HEK293 (cell line): Measurements from ENCODE around the gene ASCC2.

Experiments
- SP2 ChIP-seq: fragments of 450-650 bp; formaldehyde crosslinking; IDR thresholded peaks from 2 replicates; pipeline ENCODE4 v1.5.1; 2016; ENCODE audit warnings: missing biosample characterization, missing genetic modification characterization
- YY1 ChIP-seq: fragments of 450-650 bp; formaldehyde crosslinking; IDR thresholded peaks from 2 replicates; pipeline ENCODE4 v1.5.1; 2018; ENCODE audit warnings: missing biosample characterization, missing genetic modification characterization
- ZNF138 ChIP-seq: fragments of 450-650 bp; formaldehyde crosslinking; IDR thresholded peaks from 2 replicates; pipeline ENCODE4 v1.5.1; 2016; ENCODE audit warnings: missing biosample characterization, missing genetic modification characterization, borderline replicate concordance
- ZNF175 ChIP-seq: fragments of 450-650 bp; formaldehyde crosslinking; IDR thresholded peaks from 2 replicates; pipeline ENCODE4 v1.5.1; 2016; ENCODE audit warnings: missing biosample characterization, missing genetic modification characterization
- ZNF2 ChIP-seq: fragments of 450-650 bp; formaldehyde crosslinking; IDR thresholded peaks from 2 replicates; pipeline ENCODE4 v1.5.1; 2016; ENCODE audit warnings: missing biosample characterization, missing genetic modification characterization
- ZNF560 ChIP-seq: fragments of 450-650 bp; formaldehyde crosslinking; IDR thresholded peaks from 2 replicates; pipeline ENCODE4 v1.5.1; 2017; ENCODE audit warnings: missing biosample characterization, missing genetic modification characterization, borderline replicate concordance
- ZNF747 ChIP-seq: fragments of 450-650 bp; formaldehyde crosslinking; IDR thresholded peaks from 2 replicates; pipeline ENCODE4 v1.5.1; 2016; ENCODE audit warnings: missing biosample characterization, missing genetic modification characterization
- ZNF830 ChIP-seq: fragments of 450-650 bp; IDR thresholded peaks from 2 replicates; pipeline ENCODE4 v1.5.0; 2018; ENCODE audit warnings: missing biosample characterization, missing genetic modification characterization, low read depth, mild to moderate bottlenecking, moderate library complexity
- TF ChIP-seq, protein P1 (sequence below): fragments of 450-650 bp; formaldehyde crosslinking; IDR thresholded peaks from 2 replicates; pipeline ENCODE4 v1.5.1; 2016; ENCODE audit warnings: missing biosample characterization, missing genetic modification characterization
- TF ChIP-seq, protein P2 (sequence below): fragments of 450-650 bp; IDR thresholded peaks from 2 replicates; pipeline ENCODE4 v1.5.1; 2018; ENCODE audit warnings: missing biosample characterization, mild to moderate bottlenecking, missing genetic modification characterization
- TF ChIP-seq, protein P3 (sequence below): fragments of 450-650 bp; formaldehyde crosslinking; conservative IDR thresholded peaks from 2 replicates; pipeline ENCODE4 v1.5.1; 2016; ENCODE audit warnings: low read depth, missing biosample characterization, missing genetic modification characterization

DNA sequence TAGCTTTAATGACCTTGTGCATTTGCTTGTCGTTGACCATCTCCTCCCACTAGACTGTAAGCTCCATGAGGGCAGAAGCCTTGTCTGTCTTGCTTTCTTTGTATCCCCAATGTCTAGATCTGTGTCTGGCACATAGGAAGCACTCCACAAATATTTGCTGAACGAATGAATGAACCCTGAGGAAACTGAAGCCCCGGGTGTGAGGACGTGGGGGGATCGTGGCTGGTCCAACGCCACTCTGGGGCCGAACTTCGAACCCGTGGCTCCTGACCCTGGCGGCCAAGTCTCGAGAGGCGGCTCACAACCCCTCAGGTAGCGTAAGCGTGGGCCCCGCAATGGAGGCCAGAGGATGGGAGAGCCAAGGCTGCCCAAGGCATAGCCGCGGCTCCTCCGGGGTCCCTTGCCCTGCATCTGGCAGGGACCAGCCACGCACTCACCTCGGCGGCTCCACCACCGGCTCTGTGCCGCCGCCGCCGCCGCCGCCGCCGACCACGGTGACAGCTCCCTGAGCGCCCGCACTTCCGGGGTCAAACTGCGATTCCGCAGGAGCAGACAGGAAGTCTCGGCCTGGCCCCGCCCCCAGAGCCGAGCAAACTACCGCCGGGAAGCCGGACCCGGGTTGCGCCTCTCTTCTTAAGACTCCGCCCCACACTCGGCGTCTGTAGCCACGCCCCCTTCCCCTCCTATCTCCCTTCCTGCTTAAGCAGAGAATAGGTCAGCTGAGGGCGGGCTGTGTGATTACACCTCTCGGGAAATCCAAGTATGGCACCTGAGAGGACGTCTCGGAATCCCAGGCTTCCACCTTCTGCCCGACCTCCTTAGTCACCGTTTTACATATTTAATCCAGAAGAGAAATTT, at the start of gene ASCC2:
- TF ChIP-seq, protein P1, sequence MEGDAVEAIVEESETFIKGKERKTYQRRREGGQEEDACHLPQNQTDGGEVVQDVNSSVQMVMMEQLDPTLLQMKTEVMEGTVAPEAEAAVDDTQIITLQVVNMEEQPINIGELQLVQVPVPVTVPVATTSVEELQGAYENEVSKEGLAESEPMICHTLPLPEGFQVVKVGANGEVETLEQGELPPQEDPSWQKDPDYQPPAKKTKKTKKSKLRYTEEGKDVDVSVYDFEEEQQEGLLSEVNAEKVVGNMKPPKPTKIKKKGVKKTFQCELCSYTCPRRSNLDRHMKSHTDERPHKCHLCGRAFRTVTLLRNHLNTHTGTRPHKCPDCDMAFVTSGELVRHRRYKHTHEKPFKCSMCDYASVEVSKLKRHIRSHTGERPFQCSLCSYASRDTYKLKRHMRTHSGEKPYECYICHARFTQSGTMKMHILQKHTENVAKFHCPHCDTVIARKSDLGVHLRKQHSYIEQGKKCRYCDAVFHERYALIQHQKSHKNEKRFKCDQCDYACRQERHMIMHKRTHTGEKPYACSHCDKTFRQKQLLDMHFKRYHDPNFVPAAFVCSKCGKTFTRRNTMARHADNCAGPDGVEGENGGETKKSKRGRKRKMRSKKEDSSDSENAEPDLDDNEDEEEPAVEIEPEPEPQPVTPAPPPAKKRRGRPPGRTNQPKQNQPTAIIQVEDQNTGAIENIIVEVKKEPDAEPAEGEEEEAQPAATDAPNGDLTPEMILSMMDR (tag by site-specific recombination) = no peak
- peak; percentile 91 for TF ChIP-seq SP2
- no peak for TF ChIP-seq ZNF2 (tag by site-specific recombination)
- TF ChIP-seq ZNF830 = no peak
- TF ChIP-seq YY1 (tag by site-specific recombination) = no peak
- no peak for TF ChIP-seq ZNF138 (tag by site-specific recombination)
- TF ChIP-seq, protein P2, sequence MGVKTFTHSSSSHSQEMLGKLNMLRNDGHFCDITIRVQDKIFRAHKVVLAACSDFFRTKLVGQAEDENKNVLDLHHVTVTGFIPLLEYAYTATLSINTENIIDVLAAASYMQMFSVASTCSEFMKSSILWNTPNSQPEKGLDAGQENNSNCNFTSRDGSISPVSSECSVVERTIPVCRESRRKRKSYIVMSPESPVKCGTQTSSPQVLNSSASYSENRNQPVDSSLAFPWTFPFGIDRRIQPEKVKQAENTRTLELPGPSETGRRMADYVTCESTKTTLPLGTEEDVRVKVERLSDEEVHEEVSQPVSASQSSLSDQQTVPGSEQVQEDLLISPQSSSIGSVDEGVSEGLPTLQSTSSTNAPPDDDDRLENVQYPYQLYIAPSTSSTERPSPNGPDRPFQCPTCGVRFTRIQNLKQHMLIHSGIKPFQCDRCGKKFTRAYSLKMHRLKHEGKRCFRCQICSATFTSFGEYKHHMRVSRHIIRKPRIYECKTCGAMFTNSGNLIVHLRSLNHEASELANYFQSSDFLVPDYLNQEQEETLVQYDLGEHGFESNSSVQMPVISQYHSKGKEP (tag by site-specific recombination) = no peak
- TF ChIP-seq, protein P3, sequence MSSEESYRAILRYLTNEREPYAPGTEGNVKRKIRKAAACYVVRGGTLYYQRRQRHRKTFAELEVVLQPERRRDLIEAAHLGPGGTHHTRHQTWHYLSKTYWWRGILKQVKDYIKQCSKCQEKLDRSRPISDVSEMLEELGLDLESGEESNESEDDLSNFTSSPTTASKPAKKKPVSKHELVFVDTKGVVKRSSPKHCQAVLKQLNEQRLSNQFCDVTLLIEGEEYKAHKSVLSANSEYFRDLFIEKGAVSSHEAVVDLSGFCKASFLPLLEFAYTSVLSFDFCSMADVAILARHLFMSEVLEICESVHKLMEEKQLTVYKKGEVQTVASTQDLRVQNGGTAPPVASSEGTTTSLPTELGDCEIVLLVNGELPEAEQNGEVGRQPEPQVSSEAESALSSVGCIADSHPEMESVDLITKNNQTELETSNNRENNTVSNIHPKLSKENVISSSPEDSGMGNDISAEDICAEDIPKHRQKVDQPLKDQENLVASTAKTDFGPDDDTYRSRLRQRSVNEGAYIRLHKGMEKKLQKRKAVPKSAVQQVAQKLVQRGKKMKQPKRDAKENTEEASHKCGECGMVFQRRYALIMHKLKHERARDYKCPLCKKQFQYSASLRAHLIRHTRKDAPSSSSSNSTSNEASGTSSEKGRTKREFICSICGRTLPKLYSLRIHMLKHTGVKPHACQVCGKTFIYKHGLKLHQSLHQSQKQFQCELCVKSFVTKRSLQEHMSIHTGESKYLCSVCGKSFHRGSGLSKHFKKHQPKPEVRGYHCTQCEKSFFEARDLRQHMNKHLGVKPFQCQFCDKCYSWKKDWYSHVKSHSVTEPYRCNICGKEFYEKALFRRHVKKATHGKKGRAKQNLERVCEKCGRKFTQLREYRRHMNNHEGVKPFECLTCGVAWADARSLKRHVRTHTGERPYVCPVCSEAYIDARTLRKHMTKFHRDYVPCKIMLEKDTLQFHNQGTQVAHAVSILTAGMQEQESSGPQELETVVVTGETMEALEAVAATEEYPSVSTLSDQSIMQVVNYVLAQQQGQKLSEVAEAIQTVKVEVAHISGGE (tag by site-specific recombination) = peak; percentile 88
- 0 out of 2 replicates have a peak, but pooled peaks have one; percentile 12 for TF ChIP-seq ZNF560 (tag by site-specific recombination)
- no peak for TF ChIP-seq ZNF175 (tag by site-specific recombination)
- no peak for TF ChIP-seq ZNF747 (tag by site-specific recombination)
